HG03439 (cell line): ENCODE measurements around the gene ANKRD24.
"Not testable (repeated sequence)": the region's sequence is repeated elsewhere in the genome, so short reads cannot be mapped to it uniquely, and the experiment has no call there.

Source experiments
- ATAC-seq: cut with Tn5 transposase; IDR thresholded peaks from one replicate; pipeline ENCODE4 v1.9.1; 2021; ENCODE audit warnings: mild to moderate bottlenecking, moderate library complexity; ENCODE audit not compliant: unreplicated experiment

ANKRD24 gene

DNA sequence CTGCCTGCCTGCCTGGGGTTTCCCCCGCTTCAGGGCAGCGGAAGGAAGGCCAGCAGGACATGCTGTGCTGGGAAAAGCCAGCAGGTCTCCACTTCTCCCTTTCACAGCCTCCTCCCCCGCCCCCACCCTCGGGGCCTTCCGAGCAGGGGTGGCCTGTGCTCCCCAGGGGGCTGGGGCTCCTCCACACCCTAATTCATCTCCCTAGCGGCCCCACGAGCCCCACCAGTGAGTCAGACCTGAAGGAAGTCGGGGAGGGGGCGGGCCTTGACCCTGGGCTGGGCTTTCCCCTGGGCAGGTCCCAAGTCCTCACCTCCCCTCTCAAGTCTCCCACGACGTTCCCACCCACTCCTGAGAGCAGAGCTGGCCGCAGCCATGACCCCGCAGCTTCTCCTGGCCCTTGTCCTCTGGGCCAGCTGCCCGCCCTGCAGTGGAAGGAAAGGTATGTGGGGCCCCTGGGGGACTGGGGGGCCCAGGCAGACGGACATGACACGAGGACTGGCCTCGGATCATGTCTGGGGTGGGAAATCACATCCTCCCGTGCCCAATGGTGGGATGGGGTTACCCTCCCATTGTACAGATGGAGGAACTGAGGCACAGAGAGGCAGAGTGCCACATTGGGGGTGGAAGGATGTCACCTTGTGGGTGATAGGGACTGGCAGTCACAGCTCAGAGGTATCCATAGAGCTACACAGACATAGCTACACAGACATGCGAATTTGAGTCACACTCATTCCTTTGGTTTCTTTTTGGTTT is 46.9 kb downstream of the ANKRD24 start, which contains the start of gene EBI3:
TSS of gene EBI3 (plus strand) at position 345 of the 753 bp plus-strand sequence. CDS start at position 373, 28 bp downstream.
- peak; percentile 54 for ATAC-seq

DNA sequence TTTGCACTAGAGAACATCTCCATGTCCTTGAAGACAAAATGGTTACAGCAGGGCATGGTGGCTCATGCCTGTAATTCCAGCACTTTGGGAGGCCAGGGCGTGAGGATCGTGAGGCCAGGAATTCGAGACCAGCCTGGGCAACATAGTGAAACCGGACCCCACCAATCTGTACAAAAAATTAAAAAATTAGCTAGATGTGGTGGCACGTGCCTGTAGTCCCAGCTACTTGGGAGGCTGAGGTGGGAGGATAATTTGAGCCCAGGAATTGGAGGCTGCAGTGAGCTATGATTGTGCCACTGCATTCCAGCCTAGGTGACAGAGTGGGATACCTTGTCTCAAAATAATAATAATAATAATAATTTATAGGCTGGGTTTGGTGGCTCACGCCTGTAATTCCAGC is 47.7 kb downstream of the ANKRD24 start:
- not testable (repeated sequence) for ATAC-seq

DNA sequence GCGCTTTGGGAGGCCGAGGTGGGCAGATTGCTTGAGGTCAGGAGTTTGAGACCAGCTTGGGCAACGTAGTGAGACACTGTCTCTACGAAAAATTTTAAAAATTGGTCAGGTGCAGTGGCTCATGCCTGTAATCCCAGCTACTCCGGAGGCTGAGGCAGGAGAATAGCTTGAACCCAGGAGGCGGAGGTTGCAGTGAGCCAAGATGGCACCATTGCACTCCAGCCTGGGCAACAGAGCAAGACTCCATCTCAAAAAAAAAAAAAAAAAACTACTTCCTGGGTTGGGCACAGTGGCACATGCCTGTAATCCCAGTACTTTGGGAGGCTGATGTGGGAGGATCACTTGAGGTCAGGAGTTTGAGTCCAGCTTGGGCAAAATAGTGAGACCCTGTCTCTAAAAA is 49.0 kb downstream of the ANKRD24 start:
- ATAC-seq, result not testable (repeated sequence)

DNA sequence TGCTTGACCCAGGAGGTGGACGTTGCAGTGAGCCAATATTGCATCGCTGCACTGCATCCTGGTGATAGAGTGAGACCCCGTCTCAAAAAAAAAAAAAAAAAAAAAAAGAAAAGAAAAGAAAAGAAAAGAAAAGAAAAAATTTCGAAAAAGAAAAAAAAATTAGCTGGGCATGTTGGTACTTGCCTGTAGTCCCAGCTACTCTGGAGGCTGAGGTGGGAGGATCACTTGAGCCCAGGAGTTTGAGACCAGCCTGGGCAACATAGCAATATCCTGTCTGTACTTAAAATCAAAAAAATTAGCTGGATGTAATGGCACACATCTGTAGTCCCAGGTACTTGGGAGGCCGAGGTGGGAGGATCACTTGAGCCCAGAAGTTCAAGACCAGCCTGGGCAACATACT is 49.6 kb downstream of the ANKRD24 start:
- not testable (repeated sequence) for ATAC-seq

DNA sequence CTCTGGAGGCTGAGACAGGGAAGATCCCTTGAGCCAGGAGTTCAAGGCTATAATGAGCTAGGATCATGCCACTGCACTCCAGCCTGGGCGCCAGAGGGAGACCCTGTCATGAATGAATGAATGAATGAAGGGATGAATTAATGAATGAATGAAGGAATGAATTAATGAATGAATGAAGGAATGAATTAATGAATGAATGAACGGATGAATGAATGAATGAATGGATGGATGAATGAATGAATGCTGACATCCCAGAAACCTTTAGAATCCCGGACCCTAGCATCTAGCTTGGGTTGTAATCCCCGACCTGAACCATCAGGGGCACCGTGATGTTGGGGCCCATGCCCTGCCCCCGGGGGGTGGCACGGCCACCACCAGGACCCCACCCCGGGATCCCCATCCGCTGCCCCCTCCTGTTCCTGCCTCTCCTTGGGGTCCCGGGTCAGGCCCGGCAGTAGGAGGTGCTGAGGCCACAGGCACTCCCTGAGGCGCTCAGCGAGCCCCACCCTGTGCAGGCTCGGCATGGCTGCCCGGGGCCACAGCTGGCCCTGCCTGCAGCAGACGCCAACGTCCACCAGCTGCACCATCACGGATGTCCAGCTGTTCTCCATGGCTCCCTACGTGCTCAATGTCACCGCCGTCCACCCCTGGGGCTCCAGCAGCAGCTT is 50.3 kb downstream of the ANKRD24 start:
- no peak for ATAC-seq

DNA sequence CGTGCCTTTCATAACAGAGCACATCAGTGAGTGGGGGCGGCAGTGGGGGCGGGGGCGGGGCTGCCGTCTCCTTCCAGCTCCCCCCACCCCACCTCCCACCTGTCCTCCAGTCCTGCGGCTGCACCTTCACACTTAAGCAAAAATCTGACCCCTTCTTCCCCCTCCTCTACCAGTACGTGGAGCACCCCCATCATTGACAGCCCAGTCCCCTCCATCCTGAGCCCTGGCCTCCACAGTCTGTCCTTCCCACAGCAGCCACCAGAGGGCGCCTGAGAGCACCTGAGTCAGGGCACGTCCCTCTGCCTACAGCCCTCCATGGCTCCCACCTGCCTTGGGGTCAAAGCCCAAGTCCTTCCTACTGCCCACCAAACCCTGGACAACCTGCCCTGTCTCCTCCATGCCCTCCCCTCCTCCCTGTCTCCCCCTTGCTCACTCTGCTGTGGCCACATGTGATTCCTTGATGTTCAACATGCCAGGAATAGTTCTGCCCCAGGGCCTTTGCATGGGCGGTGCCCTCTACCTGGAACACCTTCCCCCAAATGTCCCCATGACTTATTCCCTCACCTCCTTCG is 50.9 kb downstream of the ANKRD24 start:
- no peak for ATAC-seq

DNA sequence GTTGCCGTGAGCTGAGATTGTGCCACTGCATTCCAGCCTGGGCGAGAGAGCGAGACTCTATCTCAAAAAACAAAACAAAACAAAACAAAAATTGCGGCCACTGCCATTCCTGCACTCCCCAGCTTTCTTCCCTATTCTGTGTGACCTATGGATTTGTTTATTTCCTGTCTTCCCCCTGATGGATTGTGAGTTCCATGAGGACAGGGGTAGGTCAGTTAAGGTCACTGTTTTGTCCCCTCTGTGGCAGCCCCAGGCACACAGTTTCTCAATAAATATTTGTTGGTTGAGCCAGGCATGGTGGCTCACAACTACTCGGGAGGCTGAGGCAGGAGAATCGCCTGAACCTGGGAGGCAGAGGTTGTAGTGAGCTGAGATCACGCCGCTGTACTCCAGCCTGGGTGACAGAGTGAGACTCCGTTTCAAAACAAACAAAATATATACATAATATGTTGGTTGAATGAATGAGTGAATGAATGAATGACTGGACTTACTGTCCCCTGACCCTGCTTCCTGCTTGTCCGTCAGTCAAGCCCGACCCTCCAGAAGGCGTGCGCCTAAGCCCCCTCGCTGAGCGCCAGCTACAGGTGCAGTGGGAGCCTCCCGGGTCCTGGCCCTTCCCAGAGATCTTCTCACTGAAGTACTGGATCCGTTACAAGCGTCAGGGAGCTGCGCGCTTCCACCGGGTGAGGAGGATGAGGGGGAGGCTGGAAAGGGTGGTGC is 51.8 kb downstream of the ANKRD24 start:
- ATAC-seq, result no peak

DNA sequence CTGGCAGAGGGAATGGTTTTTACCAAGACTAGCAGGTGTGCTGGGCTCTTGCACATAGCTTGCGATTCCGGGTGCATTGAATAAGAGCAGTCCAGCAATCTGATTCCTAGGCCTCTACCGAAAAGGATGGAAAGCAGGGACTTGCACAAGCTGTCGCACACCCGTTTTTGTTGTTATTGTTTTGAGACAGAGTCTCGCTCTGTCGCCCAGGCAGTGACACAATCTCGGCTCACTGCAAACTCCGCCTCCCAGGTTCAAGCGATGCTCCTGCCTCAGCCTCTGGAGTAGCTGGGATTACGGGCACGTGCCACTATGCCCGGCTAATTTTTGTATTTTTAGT is 52.3 kb downstream of the ANKRD24 start:
- ATAC-seq, result no peak

DNA sequence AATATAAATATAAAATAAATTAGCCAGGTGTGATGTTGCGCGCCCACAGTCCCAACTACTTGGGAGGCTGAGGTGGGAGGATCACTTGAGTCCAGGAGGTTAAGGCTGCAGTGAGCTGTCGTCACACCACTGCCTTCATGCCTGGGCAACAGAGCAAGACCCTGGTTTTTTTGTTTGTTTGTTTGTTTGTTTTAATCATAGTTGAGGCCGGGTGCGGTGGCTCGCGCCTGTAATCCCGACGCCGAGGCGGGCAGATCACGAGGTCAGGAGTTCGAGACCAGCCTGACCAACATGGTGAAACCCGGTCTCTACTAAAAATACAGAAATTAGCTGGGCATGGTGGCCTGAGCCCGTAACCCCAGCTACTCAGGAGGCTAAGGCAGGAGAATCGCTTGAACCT is 55.0 kb downstream of the ANKRD24 start:
- not testable (repeated sequence) for ATAC-seq

DNA sequence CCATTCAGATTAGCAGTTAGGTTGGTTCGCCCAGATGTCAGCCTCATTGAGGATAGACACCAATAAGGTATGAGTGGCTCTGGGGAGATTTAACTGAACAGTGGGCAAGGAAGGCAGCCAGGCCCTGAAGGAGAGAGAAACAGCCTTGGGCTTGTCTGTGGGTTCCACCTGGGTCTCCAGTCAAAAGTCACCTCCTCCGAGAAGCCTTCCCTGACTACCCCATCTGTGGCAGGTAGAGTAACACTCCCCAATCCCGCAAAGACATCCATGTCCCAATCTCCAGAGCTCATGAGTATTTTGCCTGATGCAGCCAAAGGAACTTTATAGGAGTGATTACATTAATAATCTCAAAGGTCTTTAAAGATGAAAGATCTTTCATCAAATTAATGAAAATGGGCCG is 56.3 kb downstream of the ANKRD24 start:
- ATAC-seq, result no peak

DNA sequence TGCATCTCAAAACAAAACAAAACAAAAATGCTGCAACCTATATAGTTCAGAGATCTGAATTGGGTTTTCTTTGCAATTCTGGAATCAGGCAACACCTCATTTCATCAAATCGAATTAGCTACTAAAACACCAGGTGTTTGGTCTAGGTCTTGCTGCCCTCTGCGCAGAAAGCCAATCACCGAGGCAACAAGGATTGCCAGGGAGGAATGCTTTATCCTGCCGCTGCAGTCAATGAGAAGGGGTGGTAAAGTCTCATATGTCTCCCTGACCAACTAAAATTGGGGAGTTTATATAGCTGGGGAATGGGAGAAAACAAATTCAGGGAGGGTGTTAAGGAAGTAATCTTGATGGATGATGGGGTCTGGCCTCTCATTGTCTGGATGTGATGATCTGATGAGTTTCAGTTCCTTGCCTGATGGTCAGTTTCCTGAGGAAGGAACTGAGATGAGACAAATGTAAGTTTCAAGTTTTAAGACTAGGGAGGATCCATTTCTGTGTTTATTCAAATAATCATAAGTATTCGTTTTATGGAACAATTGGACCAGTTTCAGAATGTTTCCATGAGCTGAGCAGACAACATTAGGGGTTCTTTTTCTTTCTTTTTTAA is 59.4 kb downstream of the ANKRD24 start:
- ATAC-seq, result no peak

DNA sequence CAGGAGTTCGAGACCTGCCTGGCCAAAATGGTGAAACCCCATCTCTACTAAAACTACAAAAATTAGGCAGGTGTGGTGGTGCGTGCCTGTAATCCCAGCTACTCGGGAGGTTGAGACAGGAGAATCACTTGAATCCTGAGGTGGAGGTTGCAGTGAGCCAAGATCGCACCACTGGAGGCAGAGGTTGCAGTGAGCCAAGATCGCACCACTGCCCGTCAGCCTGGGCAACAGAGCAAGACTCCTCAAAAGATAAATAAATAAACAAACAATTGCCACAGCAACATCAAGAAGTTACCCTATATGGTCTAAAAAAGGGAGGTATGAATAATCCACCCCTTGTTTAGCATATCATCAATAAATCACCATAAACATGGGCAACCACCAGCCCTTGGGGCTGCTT is 63.4 kb downstream of the ANKRD24 start:
- not testable (repeated sequence) for ATAC-seq

DNA sequence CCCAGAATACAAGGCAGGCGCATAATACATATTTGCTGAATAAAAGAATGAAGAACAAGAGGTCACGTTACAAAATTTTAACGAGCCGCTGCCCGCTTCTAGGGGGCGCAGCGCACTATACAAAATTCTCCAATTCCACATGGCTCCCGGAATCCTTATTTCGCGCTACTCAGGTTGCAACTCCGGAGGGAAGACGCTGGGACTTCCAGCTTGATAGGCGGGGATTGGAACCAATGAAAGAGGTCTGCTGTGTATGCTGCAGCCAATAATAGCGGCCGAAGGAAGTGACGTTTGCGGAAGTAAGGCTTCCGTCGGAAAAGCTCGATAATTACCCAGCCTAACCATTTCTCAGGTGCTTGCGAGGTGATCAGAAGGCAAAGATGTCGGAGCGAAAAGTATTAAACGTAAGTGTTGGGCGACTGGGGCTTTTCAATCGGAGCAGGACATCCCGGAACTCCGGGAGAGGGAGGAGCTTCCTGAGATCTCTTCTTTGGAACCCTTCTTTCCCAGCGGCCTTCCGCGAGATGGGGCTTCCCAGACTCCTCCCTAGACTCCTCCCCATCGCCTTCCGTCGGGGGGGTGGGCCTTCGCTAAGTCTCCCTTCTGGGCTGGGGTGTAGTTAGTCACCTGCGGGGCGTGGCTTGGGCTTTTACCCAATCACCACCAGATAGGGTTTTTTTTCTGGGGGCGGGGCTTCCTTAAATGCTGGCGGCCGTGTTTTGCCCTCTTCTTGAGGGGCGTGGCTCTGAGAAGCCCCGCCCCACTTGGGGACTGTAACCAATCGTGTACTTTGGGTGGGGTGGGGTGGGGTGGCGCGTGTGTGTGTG is 64.5 kb downstream of the ANKRD24 start, which contains the start of gene YJU2:
TSS of gene YJU2 (plus strand) at position 314 of the 827 bp plus-strand sequence. CDS start at position 381, 67 bp downstream.
- ATAC-seq, result peak; percentile 86

DNA sequence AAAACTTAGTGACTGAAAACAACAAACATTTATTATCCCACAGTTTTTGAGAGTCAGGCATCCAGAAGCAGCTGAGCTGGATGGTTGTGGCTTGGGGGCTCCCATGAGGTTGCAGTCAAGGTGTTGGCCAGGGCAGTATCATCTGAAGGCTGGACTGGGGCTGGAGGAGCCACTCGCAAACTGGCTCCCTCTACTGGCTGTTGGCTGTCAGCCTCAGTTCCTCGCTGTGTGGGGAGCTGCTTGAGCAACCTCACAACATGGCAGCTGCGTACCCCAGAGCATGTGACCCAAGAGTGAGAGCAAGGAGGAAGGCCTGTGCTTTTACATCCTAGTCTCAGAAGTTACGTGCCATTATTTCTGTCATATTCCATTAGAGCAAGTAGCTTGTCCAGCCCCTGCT is 74.1 kb downstream of the ANKRD24 start:
- ATAC-seq, result no peak

DNA sequence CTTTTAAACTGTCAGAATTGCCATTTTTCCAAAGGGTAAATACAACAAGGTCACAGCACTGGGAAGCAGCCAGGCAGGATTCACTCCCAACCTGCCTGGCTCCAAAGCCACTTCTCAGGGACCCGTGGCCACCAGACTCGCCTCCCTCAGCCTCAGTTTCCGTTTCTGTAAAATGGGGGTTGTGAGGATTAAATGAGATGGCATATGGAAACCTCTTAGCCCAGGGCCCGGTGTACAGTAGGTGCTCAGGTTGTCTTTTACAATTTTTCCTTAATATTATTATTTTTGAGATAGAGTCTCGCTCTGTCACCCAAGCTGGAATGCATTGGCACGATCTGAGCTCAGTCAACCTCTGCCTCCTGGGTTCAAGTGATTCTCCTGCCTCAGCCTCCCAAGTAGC is 74.5 kb downstream of the ANKRD24 start:
- ATAC-seq, result no peak

DNA sequence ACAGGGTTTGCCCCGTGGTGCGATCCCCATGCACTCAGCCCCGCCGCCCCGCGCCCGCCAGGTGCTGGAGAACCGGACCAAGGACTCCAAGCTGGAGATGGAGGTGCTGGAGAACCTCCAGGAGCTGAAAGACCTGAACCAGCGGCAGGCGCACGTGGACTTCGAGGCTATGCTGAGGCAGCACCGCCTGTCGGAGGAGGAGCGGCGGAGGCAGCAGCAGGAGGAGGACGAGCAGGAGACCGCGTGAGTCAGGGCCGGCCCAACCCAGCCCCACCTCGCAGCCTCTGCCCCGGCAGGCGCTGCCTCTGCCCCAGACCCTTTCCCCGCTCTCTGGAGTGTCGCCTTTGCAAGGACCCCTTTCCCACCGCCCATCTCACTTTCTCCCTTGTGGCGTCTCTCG is 75.7 kb downstream of the ANKRD24 start:
- ATAC-seq, result no peak

DNA sequence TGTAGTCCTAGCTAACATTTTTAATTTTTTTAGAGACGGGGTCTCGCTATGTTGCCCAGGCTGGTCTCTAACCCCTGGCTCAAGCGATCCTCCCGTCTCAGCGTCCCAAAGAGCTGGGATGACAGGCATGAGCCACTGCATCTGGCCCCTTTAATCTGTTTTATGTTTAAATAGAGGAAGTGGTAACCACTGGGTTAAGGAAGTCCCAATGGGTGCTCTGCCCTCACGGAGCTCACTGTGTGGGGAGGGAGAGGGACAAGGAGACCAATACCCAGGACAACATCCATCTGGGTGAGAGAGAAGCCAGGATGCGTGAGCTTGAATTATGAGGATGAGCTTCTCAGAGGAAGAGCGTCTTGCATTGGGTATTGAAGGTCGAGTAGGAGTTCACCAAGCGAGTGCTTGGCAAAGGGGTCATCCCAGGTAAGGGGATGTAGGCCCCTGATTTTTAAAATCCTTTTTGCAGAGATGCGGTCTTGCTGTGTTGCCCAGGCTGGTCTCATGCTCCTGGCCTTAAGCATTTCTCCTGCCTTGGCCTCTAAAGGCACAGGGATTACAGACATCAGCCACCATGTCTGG is 78.2 kb downstream of the ANKRD24 start:
- no peak for ATAC-seq

DNA sequence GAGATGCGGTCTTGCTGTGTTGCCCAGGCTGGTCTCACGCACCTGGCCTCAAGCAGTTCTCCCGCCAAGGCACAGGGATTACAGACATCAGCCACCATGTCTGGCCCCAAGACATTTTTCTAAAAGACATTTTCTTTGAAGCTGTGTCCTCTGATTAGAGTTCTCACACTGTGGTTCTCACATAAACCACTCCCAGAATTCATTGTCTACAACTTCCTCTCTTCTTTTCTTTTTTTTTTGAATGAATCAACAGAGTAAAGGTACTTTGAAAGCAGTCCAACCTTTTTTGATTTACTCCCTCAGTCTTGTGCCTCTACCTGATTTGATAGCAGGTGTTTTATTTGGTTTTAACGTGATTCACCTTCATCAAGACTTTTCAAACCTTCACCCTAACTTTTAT is 82.3 kb downstream of the ANKRD24 start:
- ATAC-seq, result no peak

DNA sequence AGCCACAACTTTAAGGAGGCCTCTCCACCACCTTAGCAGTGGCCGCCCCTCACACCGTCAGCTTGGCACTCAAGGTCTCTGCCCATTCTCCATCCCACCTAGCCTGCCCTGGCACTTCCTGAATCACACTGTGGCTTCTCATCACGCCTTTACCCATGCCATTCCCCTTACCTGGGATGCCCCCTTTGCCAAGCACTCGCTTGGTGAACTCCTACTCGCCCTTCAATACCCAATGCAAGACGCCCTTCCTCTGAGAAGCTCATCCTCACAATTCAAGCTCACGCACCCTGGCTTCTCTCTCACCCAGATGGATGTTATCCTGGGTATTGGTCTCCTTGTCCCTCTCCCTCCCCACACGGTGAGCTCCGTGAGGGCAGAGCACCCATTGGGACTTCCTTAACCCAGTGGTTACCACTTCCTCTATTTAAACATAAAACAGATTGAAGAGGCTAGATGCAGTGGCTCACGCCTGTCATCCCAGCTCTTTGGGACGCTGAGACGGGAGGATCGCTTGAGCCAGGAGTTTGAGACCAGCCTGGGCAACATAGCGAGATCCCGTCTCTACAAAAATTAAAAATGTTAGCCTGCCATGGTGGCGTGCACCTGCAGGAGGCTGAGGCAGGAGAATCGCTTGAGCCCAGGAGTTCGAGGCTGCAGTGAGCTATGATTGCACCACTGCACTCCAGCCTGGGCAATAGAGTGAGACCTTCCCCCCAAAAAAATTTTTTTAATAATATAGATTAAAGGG is 83.9 kb downstream of the ANKRD24 start:
- no peak for ATAC-seq
